Kidney (tissue), 14 donors: ENCODE results near the gene ITGA7. TPM values are rescaled to one million over a fixed set of nuclear protein-coding genes. Genes with fewer than 3 reads are reported as not detected.

ENCODE experiments used
- DNase-seq, 5 donors: peaks; one replicate each; pipeline ENCODE4 v3.0.0-alpha.2; 2013 to 2020
- FAIRE-seq: peaks from 2 replicates; lab custom pipeline; 2012; peaks lifted over from hg19 to GRCh38; lab: Jason Lieb, UNC
- H3K27ac ChIP-seq, 2 donors: one replicate each; pipeline ENCODE4 v1.7.0; 2013; ENCODE audit warnings: low read depth in 2 of 2, low read length in 2 of 2, inconsistent platforms in 1 of 2
- H3K27me3 ChIP-seq: one replicate; pipeline ENCODE4 v1.7.1; 2013; ENCODE audit warnings: low read length, inconsistent platforms; ENCODE audit not compliant: control insufficient read depth, insufficient read depth
- H3K36me3 ChIP-seq, 3 donors: one replicate each; pipeline versions ENCODE4 v1.7.0 to v1.7.1; 2013; ENCODE audit warnings: low read length in 3 of 3, control low read depth in 1 of 3, inconsistent platforms in 1 of 3; ENCODE audit not compliant: insufficient read depth in 3 of 3, control insufficient read depth in 2 of 3
- H3K4me1 ChIP-seq, 3 donors: one replicate each; pipeline versions ENCODE4 v1.7.0 to v1.7.1; 2013; ENCODE audit warnings: low read length in 3 of 3, inconsistent platforms in 1 of 3, low read depth in 1 of 3; ENCODE audit not compliant: control insufficient read depth in 2 of 3, insufficient read depth in 2 of 3
- H3K4me3 ChIP-seq, 3 donors: one replicate each; pipeline versions ENCODE4 v1.7.0 to v1.8.1; 2013; ENCODE audit warnings: low read length in 3 of 3, control low read depth in 1 of 3, inconsistent platforms in 1 of 3
- H3K9ac ChIP-seq, 3 donors: one replicate each; pipeline versions ENCODE4 v1.7.0 to v1.7.1; 2013; ENCODE audit warnings: low read length in 3 of 3, control low read depth in 1 of 3, inconsistent platforms in 1 of 3
- H3K9me3 ChIP-seq, 3 donors: one replicate each; pipeline versions ENCODE4 v1.7.0 to v1.7.1; 2013; ENCODE audit warnings: low read length in 3 of 3, control low read depth in 1 of 3, inconsistent platforms in 1 of 3; ENCODE audit not compliant: control insufficient read depth in 2 of 3, insufficient read depth in 1 of 3
- intact Hi-C: fragments of 100-400 bp; cut with DNase I; formaldehyde crosslinking; loops from one replicate; pipeline ENCODE4 v1.11.1; 2022
- polyA plus RNA-seq: library from polyadenylated mRNA; stranded (reverse); fragments of 350-450 nt; fragmentation: Illumina TruSeq; extraction: RNeasy Lipid Tissue Mini Kit (QIAGEN cat#74804); gene quantifications from one replicate; pipeline ENCODE4 v1.2.3, GENCODE V29; 2014; ENCODE audit warnings: low read depth, low replicate concordance; ENCODE audit not compliant: insufficient read depth
- total RNA-seq: library from RNA; stranded (reverse); fragmentation: NEBNext Ultra II Directional; extraction: Animal tissue kit (Norgen Biotek cat#: 25700); gene quantifications from one replicate; pipeline ENCODE4 v1.2.1, GENCODE V29; 2021
- TF ChIP-seq, protein P1 (sequence below): IDR thresholded peaks from 3 replicates; pipeline ENCODE4 v1.5.1; 2012; ENCODE audit warnings: mild to moderate bottlenecking, moderate library complexity, borderline replicate concordance; ENCODE audit not compliant: insufficient read depth; ENCODE audit errors: extremely low read depth
- donor health status: control.
- donor health status: control.
- donor health status: control.
- donor health status: control.
- donor health status: control.
- donor health status: DM: yes; HTN: yes; CAD: no.
- donor health status: Normal renal cell carcinoma (clear cell type).

The ITGA7 gene
- total and polyA plus RNA-seq, 2 donors from 2014 or later = 26.2 to 66.3 TPM

GRCh38 chr12:55720894-55721444 is 13.3 kb upstream of the ITGA7 start:
- Histone ChIP-seq H3K9me3 (no peaks in the 10 kb centered on the region), H3K36me3 (peaks cover 4 to 22% (median 8%) of the 10 kb centered on the region in 3 donors), H3K27me3 (no peaks in the 10 kb centered on the region), H3K4me3 (peak overlapping the region in 1 of 3 donors; percentile 47), H3K4me1 (peaks cover 2 to 38% (median 38%) of the 10 kb centered on the region in 3 donors), H3K9ac (no peak overlapping the region), H3K27ac (peak overlapping the region in 1 of 2 donors; percentile 75)
- TF ChIP-seq, protein P1, sequence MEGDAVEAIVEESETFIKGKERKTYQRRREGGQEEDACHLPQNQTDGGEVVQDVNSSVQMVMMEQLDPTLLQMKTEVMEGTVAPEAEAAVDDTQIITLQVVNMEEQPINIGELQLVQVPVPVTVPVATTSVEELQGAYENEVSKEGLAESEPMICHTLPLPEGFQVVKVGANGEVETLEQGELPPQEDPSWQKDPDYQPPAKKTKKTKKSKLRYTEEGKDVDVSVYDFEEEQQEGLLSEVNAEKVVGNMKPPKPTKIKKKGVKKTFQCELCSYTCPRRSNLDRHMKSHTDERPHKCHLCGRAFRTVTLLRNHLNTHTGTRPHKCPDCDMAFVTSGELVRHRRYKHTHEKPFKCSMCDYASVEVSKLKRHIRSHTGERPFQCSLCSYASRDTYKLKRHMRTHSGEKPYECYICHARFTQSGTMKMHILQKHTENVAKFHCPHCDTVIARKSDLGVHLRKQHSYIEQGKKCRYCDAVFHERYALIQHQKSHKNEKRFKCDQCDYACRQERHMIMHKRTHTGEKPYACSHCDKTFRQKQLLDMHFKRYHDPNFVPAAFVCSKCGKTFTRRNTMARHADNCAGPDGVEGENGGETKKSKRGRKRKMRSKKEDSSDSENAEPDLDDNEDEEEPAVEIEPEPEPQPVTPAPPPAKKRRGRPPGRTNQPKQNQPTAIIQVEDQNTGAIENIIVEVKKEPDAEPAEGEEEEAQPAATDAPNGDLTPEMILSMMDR = peak; percentile 59
- FAIRE-seq = no peak
- intact Hi-C loops = no loop called here
- peak in 1 of 5 donors; percentile 87 for DNase-seq

DNA sequence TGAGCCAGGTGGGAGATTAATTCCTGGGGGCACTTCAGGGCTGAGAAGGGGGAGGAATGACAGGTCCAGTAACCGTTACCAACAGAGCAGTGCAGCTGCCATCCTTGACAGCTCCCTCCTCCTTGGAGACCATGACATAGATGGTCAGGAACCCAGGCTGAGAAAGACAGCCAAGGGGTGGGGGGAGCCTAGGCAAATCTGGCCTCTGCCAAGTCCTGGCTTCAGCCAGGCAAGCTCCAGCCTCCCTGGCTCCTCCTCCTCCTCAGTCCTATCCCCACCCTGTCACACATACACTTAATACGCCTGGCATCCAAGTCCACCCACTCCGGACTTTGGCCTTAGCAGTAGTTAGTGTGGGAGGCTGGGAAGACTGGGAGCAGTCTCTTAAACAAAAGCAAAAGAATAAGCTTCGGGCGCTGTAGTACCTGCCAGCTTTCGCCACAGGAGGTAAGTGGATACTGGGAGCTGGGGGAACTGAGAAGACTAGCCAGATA is 12.4 kb upstream of the ITGA7 start, which contains the start of gene RDH5:
RDH5 (plus strand) TSS at position 323 of the 494 bp plus-strand sequence. CDS start 792 bp downstream, outside the sequence.
- TF ChIP-seq, protein P1 = no peak
- DNase-seq (peak in 4 of 5 donors; percentile 42 to 71 (median 54)), FAIRE-seq (no peak)
- no peak within 1 kb of the TSS for H3K9ac ChIP-seq
- no peaks in the 10 kb centered on the region for H3K27me3 ChIP-seq
- H3K9me3 ChIP-seq = no peaks in the 10 kb centered on the region
- intact Hi-C loops = no loop called here
- H3K4me1 ChIP-seq = peaks cover 7 to 43% (median 38%) of the 10 kb centered on the region in 3 donors
- peaks cover 0 to 13% (median 8%) of the 10 kb centered on the region in 3 donors for H3K36me3 ChIP-seq
- peak within 1 kb of the TSS; percentile 76 to 78 for H3K27ac ChIP-seq
- peak within 1 kb of the TSS; percentile 30 to 53 (median 47) for H3K4me3 ChIP-seq

DNA sequence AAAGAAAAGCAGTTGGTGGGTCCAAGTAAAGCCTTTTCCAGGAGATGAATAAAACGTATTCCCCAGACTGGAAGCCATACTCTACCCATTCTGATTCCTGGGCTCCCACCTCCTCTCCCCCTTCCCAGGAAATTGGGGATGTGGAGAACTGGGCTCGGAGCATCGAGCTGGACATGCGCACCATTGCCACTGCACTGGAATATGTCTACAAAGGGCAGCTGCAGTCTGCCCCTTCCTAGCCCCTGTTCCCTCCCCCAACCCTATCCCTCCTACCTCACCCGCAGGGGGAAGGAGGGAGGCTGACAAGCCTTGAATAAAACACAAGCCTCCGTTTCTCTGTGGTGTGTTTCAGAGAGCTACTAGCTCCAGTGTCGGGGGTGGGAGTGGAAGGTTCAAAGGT is 11.7 kb upstream of the ITGA7 start:
- no peak for DNase-seq
- intact Hi-C loops = no loop called here
- peak overlapping the region; percentile 40 to 76 for H3K27ac ChIP-seq
- no peaks in the 10 kb centered on the region for H3K27me3 ChIP-seq
- no peaks in the 10 kb centered on the region for H3K9me3 ChIP-seq
- no peak overlapping the region for H3K9ac ChIP-seq
- peaks cover 7 to 43% (median 38%) of the 10 kb centered on the region in 3 donors for H3K4me1 ChIP-seq
- H3K36me3 ChIP-seq = peaks cover 0 to 7% (median 4%) of the 10 kb centered on the region in 3 donors
- TF ChIP-seq, protein P1 = no peak
- no peak overlapping the region for H3K4me3 ChIP-seq
- FAIRE-seq = no peak
